GM19468 (cell line): ENCODE data around the gene GRID2IP.

Experiments
- ATAC-seq: cut with Tn5 transposase; IDR thresholded peaks from one replicate; pipeline ENCODE4 v1.9.1; 2021; ENCODE audit warnings: mild to moderate bottlenecking, moderate library complexity, moderate number of reproducible peaks; ENCODE audit not compliant: unreplicated experiment; ENCODE audit errors: extremely low read depth

Gene GRID2IP

GRCh38 chr7:6528401-6529130 lies 22.7 kb downstream of the GRID2IP start:
- ATAC-seq: no peak

DNA sequence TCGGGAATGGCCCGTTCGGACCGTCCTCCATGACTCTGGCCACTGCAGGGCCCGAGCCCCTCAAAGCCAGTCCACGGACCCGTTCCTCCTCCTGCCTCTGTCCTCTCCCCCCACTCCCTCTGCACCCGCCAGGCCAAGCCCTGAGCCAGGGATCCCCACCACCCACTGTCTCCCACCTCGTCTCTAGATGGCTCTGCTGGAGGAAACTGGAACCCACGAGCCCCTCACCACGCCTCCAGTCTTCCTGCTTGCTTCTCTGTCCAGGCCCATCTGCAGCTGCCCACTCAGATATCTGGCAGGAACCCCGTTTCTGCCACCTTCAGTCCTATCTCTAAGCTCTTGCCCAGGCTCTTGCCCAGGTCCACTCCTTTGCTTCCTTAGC lies 24.3 kb downstream of the GRID2IP start:
- ATAC-seq: no peak

GRCh38 chr7:6520163-6520981 lies 30.9 kb downstream of the GRID2IP start:
- ATAC-seq: no peak

- no peak for ATAC-seq
These were observed 34.8 kb downstream of the GRID2IP start for GRCh38 chr7:6516387-6516983.

- ATAC-seq: no peak
These were observed 37.7 kb downstream of the GRID2IP start for GRCh38 chr7:6513541-6513940.

DNA sequence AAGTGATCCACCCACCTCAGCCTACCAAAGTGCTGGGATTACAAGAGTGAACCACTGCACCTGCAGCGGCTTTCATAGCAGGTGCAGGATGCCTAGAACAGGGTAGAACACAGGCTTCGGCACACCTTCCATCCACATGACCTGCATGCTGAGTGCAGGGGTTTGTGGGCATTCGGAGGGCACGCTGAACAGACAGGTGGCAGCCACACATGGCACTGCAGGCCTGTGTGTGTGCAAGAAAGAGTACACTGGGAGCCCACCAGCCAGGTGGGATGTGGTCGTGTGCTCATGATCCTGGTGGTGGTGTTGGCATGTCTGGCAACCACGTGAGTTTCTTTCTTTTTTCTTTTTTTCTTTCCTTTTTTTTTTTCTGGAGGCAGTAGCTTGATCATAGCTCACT lies 38.4 kb downstream of the GRID2IP start:
- ATAC-seq: no peak

DNA sequence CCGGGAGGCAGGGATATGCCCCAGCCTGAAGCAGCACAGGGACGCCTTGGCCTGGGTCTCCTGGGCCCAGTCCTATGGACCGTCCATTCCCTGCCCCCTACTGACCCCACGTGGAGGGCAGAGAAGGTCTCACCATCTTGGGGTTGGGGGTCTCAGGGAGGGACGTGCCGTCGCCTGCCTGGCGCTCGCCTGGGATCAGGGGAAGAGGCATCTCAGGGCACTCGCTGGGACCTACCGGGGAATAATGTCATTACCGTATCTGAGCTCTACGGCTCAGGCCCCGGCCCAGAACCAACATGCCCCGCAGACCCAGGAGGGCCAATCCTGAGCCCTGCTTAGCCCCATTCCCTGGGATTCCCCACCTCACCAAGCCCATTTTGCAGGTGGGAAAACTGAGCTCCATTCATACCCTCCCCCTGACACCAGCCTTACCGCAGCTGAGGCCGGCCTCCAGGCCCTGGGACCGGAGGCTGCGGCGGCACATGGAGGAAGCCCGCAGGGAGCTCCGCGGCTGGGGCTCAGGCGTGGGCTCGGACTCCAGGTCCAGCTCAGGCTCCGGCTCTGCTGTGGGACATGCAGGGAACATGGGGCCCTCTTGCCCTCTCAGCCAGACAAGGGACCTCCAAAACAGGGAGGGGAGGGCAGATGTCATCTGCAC lies 40.7 kb downstream of the GRID2IP start:
- no peak for ATAC-seq

DNA sequence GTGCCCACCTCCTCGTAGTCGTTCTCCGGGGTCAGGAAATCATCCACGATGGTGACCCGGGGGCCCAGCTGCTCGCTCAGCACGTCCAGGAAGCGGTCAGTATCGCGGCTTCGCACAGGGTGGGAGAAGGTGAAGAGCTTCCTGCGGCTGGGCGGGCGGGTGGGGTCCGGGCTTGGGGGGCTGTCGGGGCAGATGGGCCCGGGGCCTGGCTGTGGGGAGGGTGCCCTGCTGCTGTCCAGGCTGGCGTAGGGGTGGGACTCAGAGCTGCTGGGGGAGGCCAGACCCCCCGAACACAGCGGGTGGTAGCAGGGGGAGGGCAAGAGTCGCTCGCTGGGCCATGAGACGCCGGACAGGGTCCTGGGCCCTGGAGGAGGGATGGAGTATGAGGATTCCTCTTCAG lies 42.3 kb downstream of the GRID2IP start:
- ATAC-seq: no peak

DNA sequence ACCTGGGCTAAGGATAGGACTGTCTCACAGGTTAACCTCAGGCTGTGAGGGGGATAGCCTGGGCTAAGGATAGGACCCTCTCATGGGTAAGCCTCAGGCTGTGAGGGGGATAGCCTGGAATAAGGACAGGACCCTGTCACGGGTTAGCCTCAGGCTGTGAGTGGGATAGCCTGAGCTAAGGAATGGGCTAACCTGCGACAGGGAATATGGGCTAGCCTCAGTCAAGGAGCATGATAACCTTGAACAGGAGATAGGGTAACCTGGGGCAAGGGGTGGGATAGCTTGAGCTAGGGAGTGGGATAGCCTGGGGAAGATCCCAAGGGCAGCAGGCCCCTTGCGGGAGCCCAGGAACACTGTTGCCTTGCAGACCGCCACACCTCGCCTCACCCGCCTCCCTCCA lies 42.7 kb downstream of the GRID2IP start:
- ATAC-seq: no peak

DNA sequence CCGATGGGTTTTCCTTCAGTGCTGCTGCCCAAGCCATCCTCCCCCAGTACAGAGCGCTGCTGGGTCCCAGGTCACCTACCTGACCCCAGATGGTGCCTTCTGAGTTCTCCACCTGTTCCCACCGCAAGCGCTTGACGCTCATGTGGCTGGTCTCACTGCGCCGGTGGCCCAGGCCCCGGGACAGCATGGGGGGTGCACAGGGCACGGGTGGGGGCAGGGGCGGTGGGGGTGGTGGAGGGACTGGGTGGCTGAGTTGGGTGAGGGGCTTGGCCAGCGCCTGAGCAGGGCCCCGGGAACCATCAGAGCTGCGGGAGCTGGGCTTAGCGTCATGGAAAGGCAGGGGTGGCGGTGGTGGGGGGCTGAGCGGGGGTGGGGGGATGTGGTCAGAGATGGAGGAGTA lies 43.4 kb downstream of the GRID2IP start:
- no peak for ATAC-seq

DNA sequence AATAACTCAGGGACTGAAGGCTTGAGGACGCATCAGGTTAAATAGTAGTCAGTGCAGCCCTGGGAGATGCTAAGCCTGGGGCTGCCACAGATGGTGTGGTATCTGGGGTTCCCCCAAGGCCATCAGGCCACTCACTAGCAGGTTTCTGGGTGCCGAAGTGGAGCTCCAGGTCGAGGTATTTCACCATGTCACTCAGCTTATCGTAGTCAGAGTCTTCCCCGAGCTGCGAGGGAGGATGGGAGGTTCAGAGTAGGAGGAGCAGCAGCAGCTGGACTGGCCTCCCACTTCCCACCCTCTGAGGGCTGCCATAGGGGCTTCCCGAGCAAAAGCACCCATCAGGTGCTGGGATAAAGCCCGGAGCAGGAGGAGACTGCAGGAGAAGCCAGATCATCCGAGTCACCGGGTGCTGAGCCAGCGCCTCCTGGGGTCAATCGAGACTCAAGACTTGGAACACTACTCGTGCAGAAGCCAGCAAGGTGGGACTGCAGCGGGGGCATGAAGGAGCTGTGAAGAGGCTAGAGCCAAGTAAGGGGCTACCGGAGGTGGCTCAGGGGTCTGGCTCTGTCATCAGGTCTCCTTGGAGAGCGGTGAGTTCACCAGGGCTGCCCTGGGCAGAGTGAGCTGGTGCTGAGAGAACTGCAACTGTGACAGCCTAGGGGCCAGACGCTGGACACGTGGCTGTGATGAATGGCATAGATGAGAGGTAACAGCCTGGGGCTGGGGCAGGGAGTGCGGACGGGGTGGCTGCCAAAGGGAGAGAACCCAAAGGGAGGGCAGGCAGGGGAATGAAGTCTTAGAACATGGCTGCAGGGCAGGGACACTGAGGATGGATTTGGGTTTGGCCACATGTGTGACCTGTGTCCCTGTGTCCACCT lies 45.3 kb downstream of the GRID2IP start:
- ATAC-seq: no peak

DNA sequence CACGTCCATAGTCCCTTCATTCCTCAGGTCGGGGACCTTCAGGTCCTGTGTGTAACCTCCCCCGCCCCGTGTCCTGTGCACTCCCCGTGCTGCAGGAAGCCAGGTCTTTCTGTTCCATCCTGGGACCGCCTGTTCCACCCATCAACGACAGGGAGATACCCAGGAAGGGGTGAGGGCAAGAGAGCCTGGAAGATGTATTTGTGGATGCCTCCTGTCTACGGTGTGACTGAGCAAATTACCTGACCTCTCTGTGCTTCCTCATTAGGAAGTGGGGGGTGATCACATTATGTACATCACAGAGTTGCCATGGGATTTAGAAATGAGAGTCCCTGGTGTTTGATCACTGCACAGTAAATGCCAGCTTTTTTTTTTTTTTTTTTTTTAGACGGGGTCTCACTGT lies 46.3 kb downstream of the GRID2IP start:
- no peak for ATAC-seq

DNA sequence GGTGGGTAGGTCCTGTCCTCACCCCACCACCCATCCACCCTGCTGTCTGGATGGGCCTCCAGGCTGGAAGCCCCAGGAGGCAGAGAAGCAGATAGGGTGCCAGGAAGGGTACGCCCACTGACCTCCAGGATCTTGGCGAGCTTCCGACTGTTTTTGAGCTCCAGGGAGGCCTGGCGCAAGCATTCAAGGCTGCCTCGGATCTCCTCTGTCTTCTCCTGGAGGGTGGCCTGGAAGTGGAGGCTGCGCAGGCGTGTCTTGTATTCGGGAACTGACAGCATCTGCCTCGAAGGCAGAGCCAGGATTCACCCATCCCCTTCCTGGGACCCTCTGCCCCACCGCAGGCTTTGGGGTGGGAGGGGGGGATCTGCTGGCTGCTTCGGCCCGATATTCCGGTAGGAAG lies 48.4 kb downstream of the GRID2IP start:
- ATAC-seq: no peak

- ATAC-seq: no peak
These were observed 49.4 kb downstream of the GRID2IP start for GRCh38 chr7:6501586-6502564.

- ATAC-seq: no peak
These were observed 50.6 kb downstream of the GRID2IP start for GRCh38 chr7:6500691-6501090.

DNA sequence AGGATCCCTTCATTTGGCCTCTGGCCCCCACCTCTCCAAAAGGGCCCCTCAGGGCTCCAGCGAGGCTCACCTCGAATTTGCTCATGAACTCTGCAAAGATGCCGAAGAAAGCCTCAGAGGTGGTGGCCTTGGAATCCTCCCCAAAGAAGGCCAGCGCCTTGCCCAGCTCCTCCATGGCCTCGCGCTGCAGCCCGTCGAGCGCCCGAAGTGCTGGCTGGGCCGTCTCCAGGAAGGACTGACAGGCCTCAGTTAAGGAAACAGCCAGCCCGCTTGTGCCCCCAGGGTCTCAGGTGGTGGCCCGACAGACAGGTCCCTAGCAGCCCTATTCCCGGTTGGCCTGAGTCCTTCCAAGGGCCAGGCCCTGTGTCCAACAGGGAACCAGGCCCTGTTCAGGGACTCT lies 53.3 kb downstream of the GRID2IP start:
- no peak for ATAC-seq

- ATAC-seq: no peak
These were observed 53.7 kb downstream of the GRID2IP start for GRCh38 chr7:6497637-6497905.

- ATAC-seq: no peak
These were observed 54.2 kb downstream of the GRID2IP start for GRCh38 chr7:6496842-6497636.
